Vagina (tissue), 2 donors: ENCODE measurements around the gene DCC.

ENCODE experiments used
- CTCF ChIP-seq, 3 experiments: fragments of 450-650 bp in 2 of 3; fragments of 200-600 bp in 1 of 3; sonication (generic) in 1 of 3; IDR thresholded peaks; one replicate each; pipeline ENCODE4 v1.5.1; 2017 to 2019; ENCODE audit warnings: antibody characterized with exemption in 3 of 3, mild to moderate bottlenecking in 2 of 3, moderate library complexity in 2 of 3
- POLR2A ChIP-seq, 2 donors: fragments of 450-650 bp; IDR thresholded peaks; one replicate each; pipeline ENCODE4 v1.6.1; 2017; ENCODE audit warnings: antibody characterized with exemption in 2 of 2, mild to moderate bottlenecking in 2 of 2, moderate library complexity in 2 of 2
- POLR2AphosphoS5 ChIP-seq, 2 donors: sonication (generic); formaldehyde crosslinking; IDR thresholded peaks; one replicate each; pipeline ENCODE4 v1.9.0; 2017; ENCODE audit warnings: antibody characterized with exemption in 2 of 2, mild to moderate bottlenecking in 2 of 2, low read depth in 1 of 2; ENCODE audit not compliant: insufficient read depth in 1 of 2

- no peak for TF ChIP-seq POLR2A (IDR thresholded peaks at IDR 0.05)
- no peak for TF ChIP-seq CTCF (IDR thresholded peaks at IDR 0.05)
- no peak for TF ChIP-seq POLR2AphosphoS5 (IDR thresholded peaks at IDR 0.05; ENCODE audit: insufficient read depth in 1 of 2, low read depth in 1 of 2)
Measured at GRCh38 chr18:52869942-52870907, 530.2 kb downstream of the DCC start.
